Measurements from ENCODE around the gene TMED8. TPM values are rescaled to one million over a fixed set of nuclear protein-coding genes. Genes with fewer than 3 reads are reported as not detected.

TMED8 gene
- total RNA-seq, 2 donors from 2014 or later: 14.7 to 35.2 TPM

- Histone ChIP-seq H3K36me3 (no peaks in the 10 kb centered on the region), H3K4me3 (no peak overlapping the region), H3K27me3 (replicated peaks; ENCODE audit: insufficient read depth) (no peaks in the 10 kb centered on the region), H3K4me1 (replicated peaks) (no peaks in the 10 kb centered on the region), H3K9me3 (no peaks in the 10 kb centered on the region), H3K27ac (no peak overlapping the region)
- 97% methylated on average over 3 of the region's 3 CpGs for WGBS
- TF ChIP-seq POLR2A (IDR thresholded peaks at IDR 0.05): no peak
- no peak for TF ChIP-seq POLR2AphosphoS5 (IDR thresholded peaks at IDR 0.05)
- TF ChIP-seq CTCF (IDR thresholded peaks at IDR 0.05): no peak
- intact Hi-C loops (cut with DNase I): no loop called here
- no peak for DNase-seq (ENCODE audit: low spot score)
These were observed 41.3 kb downstream of the TMED8 start for GRCh38 chr14:77335576-77335975.

DNA sequence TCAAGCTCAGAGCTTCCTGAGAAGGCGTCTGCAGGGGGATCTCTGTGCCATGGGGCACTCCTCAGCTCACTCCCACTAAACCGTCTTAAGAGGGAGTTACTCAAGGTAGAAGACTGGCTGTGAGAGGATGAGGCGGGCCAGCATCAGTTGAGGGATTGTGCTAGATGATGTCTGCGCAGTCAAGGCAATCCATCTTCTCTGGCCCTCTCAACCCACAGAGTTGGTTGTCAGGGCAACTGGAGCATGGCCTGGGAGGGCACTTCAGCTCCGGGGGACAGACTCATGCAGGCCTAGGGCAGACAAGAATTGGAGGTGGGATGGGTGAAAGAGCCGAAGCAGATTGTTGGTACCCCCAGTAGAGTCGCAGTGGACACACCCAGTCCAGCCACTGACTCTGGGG is 47.0 kb downstream of the TMED8 start:
- H3K4me3 ChIP-seq: no peak overlapping the region
- no peaks in the 10 kb centered on the region for H3K27me3 ChIP-seq (replicated peaks; ENCODE audit: insufficient read depth)
- H3K27ac ChIP-seq: no peak overlapping the region
- intact Hi-C loops (cut with DNase I): no loop called here
- no peak for DNase-seq (ENCODE audit: low spot score)
- 88% methylated on average over 7 of the region's 7 CpGs for WGBS
- no peaks in the 10 kb centered on the region for H3K4me1 ChIP-seq (replicated peaks)
- TF ChIP-seq POLR2A (IDR thresholded peaks at IDR 0.05) (no peak), CTCF (IDR thresholded peaks at IDR 0.05) (no peak), POLR2AphosphoS5 (IDR thresholded peaks at IDR 0.05) (no peak)
- no peaks in the 10 kb centered on the region for H3K9me3 ChIP-seq
- H3K36me3 ChIP-seq: no peaks in the 10 kb centered on the region

DNA sequence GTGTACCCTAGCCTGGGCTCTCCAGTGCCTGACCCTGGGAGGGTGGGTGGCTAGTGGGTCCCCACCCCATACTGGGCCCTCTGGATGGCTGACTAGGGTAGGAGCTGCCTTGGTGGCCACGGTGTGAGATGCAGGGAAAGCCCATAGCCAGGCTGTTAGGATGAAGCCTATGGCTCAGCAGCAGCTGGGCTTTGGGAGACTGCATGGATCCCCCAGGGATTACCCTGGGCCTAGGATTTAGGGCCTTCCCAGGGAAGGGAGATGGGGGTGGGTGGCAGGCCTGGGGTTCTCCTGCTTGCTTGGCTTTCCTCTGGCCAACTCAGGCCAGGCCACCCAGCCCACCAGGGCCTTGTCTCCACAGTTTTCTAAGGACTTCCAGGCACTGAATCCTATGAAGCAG is 49.8 kb downstream of the TMED8 start:
- H3K4me1 ChIP-seq (replicated peaks): no peaks in the 10 kb centered on the region
- H3K36me3 ChIP-seq: no peaks in the 10 kb centered on the region
- H3K27me3 ChIP-seq (replicated peaks; ENCODE audit: insufficient read depth): no peaks in the 10 kb centered on the region
- no peak for DNase-seq (ENCODE audit: low spot score)
- TF ChIP-seq POLR2AphosphoS5 (IDR thresholded peaks at IDR 0.05): no peak
- no peak for TF ChIP-seq CTCF (IDR thresholded peaks at IDR 0.05)
- TF ChIP-seq POLR2A (IDR thresholded peaks at IDR 0.05): no peak
- no peak overlapping the region for H3K27ac ChIP-seq
- no CpG with 5 or more reads among the region's 1 CpG for WGBS
- H3K9me3 ChIP-seq: no peaks in the 10 kb centered on the region
- H3K4me3 ChIP-seq: no peak overlapping the region
- intact Hi-C loops (cut with DNase I): no loop called here

GRCh38 chr14:77325746-77326094 is 51.2 kb downstream of the TMED8 start:
- Histone ChIP-seq H3K36me3 (no peaks in the 10 kb centered on the region), H3K4me1 (replicated peaks) (no peaks in the 10 kb centered on the region), H3K9me3 (no peaks in the 10 kb centered on the region), H3K27ac (no peak overlapping the region), H3K4me3 (no peak overlapping the region), H3K27me3 (replicated peaks; ENCODE audit: insufficient read depth) (no peaks in the 10 kb centered on the region)
- TF ChIP-seq POLR2A (IDR thresholded peaks at IDR 0.05) (no peak), CTCF (IDR thresholded peaks at IDR 0.05) (no peak), POLR2AphosphoS5 (IDR thresholded peaks at IDR 0.05) (no peak)
- DNase-seq (ENCODE audit: low spot score): no peak
- intact Hi-C loops (cut with DNase I): no loop called here
- WGBS: 83% methylated on average over 3 of the region's 3 CpGs

DNA sequence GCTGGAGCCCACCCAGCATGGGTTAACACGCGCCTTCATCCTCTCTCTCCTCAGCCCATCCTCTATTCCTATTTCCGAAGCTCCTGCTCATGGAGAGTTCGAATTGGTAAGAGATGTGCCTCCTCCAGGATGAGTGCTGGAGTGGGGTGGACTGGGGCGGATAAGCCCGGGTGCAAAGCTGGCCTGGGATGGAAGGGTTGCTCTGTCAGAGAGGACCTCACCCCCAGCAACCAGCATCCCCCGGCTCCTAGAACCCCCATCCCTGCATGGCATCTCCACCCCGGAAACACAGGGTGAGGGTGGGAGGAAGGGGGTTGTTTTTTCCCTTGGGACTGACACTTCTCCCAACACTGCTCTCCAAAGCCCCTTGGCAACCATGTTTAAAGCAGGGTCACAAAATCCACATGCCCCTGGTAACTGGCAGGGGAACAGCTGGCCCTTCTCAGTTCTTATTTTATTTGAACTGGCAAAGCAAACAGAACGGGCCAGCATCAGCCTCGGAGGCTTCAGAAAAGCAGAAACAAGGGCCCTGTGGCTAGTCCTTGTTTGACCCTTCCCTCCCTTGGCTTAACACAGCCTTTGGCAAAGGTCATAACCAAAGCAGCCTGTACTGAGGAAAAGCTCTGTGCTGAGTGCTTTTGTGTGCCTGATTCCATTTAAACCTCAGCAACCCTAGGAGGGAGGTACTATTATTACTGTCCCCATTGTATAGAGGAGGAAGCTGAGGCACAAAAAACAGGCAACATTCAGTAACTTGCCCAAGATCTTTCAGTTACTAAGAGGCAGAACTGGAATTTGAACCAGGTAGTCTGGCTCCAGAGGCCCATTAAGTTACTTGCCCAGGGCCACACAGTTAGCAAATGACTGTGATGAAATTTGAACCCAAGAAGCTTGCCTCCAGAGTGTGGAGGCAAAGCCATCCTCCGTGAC is 51.8 kb downstream of the TMED8 start:
- Histone ChIP-seq H3K4me3 (no peak overlapping the region), H3K27me3 (replicated peaks; ENCODE audit: insufficient read depth) (no peaks in the 10 kb centered on the region), H3K9me3 (no peaks in the 10 kb centered on the region), H3K27ac (no peak overlapping the region), H3K36me3 (no peaks in the 10 kb centered on the region), H3K4me1 (replicated peaks) (no peaks in the 10 kb centered on the region)
- WGBS: 82% methylated on average over 11 of the region's 11 CpGs
- DNase-seq (ENCODE audit: low spot score): no peak
- TF ChIP-seq CTCF (IDR thresholded peaks at IDR 0.05) (no peak), POLR2A (IDR thresholded peaks at IDR 0.05) (no peak), POLR2AphosphoS5 (IDR thresholded peaks at IDR 0.05) (no peak)
- intact Hi-C loops (cut with DNase I): loop anchor here (5.0 kb wide), 1 partner anchor 228 kb away; the partner anchor contains the start of gene CIPC
